Glomerular visceral epithelial cell (primary cell): ENCODE results near the gene VASH1.

Source experiments
- DNase-seq: peaks from one replicate; pipeline ENCODE4 v3.0.0-alpha.2; 2016; ENCODE audit errors: extremely low spot score

VASH1 gene

DNA sequence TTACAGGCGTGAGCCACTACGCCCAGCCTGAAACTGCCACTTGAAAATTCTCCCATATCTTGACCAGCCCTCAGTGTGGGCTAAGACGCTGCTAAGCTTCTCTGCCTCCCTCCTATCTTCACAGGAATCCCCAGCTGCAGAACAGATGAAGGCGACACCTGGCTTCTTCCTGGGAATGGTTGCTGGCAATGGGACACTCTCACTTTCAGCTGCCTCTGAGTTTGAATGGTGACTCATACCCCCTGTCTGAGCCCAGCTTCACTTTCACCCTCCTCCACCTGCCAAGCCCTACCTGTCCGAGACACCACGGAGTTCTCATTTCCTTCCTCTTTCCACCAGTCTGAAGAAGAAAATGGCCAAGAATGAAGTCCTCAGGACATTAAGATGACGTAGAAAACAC lies 18.3 kb upstream of the VASH1 start:
- DNase-seq = peak; percentile 9

DNA sequence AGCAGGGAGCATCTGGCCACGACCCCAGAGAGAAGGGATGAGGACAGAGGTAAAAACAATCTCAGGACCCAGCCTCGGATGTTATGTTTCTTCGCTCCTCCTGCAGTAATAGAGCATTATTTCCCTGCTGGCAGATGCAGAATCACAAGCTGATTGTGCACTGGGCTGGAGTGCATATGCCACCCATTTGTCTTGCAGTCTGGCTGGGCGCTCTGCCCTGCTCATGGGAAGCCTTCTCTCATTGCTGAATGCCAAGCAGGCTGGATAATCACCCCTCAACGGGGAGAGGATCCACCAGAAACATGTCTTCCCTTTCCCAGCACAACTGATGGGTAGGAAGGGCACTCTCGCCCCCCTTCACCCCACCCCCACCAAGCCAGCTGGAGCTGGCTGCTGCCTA lies 8.5 kb upstream of the VASH1 start:
- DNase-seq = no peak

DNA sequence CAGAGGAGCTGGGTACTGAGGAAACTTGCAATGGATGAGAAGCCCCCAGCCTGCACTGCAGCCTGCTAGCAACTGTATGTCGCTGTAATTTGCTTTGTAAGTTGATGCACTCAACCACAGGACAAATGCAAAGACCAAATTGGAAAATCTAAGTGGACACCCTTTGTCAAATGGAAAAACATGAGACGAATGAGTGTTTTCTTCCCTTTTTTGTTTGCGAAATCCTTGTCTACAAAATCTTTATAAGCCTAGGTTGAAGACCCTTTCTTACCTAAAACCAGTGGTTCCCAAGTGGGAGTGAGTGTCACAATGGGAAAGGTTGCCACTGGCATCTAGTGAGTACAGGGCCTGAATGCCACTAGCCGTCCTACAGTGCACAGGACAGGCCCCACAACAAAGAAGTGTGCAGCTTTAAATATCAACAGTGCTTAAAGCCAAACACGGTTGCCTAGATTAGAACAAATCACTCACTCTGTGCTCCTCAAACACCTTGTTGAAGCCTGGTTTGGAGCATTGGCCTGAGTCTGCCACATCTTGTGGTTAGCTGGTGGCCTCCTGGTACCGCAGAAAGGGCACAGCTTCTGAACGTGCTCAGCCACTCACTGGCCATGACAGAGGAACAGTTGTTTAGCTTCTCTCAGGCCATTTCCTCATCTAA lies 7.6 kb upstream of the VASH1 start:
- DNase-seq = no peak

DNA sequence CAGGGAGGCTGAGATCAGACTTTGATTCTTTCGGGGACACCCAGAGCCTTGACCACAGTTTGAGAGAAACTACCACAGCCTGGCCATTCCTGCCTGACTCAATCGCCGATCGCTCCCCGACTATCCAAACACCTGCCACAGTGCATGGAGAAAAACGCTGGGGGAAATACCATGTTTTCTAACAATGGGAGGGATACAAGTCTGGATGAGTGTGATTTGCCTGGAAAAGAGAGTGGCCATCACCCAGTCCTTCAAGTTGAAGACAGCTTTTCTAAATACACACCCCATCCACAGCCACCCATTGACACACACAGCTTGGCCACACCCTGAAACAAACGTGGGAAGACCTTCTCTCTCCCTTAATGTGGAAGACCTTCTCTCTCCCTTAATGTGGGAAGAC lies 6.7 kb upstream of the VASH1 start:
- DNase-seq = no peak

DNA sequence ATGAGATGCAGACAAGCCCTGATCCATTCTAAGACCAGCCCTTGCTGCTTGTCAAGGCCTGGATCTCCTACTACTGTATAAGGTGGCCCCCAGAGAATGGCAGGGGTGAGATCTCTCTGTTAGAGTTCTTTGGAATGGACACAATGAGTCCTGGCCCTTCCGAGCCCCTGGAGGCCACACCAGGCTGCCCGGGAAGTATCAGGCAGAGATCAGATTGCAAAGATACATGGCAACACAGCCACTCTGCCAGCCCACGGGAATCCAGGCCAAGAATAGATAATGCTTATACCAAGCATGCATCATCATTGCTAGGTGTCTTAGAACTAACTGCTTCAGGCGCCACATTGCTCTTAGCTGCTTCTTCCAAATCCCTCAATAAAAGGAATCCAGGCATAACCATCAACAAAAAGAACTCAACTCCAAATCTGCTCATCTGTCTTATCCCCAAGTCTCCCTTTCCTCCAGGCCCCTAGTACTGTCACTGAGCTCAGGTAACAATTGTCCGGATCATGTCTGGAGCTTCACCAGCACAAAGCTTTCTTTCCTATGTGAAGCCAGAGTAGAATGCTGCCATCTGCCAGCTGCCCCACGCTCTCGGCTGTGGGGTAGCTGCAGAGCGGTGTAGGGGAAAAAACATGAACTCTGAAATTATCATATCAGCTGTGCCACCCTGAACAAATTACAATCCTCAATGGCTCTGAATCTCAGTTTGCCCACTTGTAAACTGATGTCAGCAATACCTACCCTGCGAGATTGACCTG lies 5.5 kb upstream of the VASH1 start:
- no peak for DNase-seq

DNA sequence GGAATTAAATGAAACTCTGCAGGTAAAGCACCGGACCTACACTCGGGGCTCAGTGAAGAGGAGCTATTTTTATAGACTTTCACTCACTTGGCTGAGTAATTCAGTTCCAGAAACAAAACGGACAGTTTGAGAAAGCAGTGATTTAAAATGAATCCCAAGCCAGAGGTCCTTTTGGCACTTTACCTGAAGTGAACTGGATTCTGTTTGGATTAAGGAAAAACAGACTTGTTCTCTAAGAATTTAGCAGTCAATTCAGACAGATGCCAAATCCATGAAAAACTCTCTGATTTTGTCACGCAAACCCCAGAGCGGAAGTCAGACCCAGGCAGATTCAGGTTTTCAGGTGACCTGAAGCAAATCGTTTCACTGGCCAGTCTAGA lies 4.9 kb upstream of the VASH1 start:
- no peak for DNase-seq

DNA sequence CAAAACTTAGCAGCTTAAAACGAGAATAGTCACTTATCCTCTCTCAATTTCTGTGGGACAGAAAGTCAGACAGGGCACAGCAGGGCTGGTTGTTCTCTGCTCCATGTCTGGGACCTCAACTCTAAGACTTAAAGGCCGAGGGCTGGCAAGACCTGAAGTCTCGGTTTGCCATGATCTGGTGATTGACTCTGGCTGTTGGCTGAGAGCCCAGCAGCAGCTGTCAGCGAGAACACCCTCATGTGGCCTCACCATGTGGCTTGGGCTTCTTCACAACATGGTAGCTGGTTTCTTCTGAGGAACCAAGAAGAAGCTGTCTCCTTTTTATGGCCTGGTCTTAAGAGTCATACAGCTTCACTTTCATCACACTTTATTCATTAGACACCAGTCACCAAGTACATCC lies 1.7 kb upstream of the VASH1 start:
- no peak for DNase-seq

DNA sequence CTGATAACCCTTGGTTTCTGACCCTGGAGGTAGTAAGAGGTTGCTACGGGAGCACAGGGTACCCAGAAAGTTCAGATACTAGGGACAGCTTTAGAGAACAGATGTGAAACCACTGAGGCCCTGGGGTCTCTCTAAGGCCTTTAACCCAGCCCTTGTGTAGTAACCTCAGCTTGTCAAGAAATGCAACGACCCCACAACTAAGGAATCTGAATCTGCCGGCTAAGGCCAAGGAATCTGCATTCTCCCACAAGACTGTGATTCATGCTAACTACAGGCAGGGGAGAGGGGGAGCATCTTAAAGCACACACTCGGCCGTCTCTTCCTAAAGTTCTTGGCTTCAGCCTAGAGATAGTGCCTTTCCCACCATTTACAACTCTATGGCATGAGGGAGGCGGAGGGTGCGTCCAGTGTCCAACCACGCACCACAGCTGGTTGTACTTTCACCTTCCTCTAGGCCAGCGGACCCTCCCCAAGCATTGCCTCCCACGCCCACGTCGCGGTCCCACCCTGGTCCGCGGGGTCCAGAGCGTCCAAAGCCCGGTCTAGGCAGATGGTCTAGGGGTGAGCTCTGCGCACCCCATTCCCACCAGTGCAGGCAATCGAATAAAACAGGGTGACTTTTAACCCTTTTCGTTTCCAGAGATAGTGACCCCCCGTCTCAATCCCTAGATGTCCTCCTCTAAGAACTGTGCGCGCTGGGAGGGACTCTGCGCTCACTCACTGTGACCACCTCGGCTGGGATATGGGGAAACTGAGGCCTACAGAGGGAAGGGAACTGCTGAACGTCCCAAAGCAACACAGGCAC lies 735 bp upstream of the VASH1 start:
- no peak for DNase-seq

DNA sequence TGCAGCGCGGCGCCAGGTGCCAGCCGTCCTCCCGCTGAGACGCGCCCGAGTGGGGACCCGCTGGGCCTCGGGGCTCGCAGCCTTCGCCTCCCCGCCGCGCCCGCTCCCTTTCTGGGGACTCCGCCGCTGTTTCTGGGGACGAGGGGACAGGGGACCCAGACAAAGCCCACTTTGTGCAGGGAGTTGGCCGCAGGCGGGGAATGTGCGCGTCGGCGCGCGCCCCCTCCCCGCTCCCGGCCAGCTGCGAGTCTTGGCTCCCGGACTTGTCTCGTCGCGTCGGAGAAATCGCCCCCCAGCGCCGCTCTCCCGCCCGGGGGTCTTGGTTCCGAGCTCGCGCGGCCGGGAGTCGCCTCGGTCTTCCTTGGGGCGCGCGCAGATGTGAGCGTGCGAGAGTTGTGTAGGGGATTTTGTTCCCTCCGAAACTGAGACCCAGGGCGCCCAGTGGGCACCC lies 717 bp downstream of the VASH1 start:
- no peak for DNase-seq

DNA sequence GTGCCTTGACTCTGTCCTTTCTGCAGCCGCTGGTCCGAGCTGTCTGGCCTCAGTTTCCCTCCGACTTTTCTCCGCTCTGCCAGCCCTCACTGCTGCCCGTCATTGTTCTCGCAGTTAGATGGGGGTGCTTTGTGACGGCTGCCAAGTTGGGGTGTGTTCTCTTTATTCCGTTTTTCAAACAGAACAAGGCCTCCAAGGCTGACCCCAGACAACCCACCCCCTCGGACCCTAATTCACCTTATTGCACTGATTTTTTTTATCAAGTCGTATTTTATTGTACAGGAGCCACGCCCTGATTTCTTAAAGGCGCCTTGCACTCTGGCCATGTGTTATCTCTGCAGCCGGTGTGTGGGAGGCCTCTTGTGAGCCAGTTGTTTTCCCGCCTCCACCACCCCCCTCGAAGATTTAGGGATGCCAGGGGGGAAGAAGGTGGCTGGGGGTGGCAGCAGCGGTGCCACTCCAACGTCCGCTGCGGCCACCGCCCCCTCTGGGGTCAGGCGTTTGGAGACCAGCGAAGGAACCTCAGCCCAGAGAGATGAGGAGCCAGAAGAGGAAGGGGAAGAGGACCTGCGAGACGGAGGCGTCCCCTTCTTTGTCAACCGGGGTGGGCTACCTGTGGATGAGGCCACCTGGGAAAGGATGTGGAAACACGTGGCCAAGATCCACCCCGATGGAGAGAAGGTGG lies 1.3 kb downstream of the VASH1 start:
- no peak for DNase-seq

DNA sequence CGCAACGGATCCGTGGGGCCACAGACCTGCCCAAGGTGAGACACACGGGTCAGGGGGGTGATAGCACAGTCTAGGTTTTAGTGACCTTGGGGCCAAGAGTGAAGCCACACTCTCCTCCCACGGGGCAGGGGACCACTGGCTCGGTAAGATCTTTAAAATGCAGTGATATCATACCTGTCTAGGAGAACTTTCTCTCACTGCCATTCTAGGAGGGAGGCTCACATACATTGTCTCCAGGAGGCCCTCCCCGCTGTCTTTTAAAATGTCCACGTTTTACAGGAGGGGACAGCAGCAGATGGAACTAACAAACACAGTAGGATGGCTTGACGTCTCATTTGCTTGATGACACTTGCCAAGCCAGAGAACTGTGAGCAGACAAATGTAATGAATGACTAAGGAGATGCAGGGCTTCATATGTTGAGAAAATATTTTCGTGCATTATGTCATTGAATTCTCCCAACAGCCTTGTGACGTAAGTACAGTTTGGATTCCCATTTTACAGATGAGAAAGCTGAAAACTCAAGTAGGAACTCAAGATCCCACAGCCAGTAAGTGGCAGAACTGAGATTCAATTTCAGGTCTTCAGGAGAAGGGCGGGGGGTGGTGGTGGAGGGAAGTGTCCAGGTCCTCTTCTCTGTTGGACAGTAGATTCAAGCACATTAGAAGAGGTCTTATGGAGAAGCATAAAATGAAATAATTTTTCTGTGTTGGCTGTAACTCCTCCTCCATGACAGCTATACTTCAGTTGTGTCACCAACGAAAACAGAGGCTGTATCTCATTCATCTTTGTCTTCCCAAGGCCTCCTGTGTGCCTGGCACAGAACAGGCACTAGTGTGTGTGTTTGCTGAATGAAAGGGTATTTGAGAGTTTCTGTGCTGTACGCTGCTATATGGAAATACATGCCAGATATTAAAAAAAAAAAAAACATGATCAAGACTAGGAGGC lies 2.1 kb downstream of the VASH1 start:
- DNase-seq = no peak

DNA sequence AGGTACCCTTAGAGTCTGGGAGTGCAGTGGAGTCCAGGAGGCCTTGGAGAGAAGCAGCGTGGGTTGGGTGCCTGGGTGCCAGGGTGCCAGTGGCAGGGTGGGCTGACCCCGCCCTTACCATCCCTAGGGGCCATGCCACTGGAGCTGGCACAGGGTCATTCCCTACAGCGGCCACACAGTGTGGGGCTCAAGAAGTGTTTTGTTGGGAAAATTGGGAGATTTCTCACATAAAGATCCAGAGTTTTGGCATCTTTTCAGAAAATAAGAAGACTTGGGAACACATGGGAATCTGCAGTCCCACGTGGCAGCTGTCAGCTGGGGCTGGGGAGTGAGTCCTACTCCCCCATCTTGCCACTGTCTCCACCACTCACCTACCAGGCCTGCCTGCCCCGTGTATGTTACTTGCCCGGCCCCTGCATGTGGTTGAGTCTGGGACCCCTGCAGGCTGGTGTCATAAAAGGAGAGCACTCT lies 4.2 kb downstream of the VASH1 start:
- DNase-seq = no peak

DNA sequence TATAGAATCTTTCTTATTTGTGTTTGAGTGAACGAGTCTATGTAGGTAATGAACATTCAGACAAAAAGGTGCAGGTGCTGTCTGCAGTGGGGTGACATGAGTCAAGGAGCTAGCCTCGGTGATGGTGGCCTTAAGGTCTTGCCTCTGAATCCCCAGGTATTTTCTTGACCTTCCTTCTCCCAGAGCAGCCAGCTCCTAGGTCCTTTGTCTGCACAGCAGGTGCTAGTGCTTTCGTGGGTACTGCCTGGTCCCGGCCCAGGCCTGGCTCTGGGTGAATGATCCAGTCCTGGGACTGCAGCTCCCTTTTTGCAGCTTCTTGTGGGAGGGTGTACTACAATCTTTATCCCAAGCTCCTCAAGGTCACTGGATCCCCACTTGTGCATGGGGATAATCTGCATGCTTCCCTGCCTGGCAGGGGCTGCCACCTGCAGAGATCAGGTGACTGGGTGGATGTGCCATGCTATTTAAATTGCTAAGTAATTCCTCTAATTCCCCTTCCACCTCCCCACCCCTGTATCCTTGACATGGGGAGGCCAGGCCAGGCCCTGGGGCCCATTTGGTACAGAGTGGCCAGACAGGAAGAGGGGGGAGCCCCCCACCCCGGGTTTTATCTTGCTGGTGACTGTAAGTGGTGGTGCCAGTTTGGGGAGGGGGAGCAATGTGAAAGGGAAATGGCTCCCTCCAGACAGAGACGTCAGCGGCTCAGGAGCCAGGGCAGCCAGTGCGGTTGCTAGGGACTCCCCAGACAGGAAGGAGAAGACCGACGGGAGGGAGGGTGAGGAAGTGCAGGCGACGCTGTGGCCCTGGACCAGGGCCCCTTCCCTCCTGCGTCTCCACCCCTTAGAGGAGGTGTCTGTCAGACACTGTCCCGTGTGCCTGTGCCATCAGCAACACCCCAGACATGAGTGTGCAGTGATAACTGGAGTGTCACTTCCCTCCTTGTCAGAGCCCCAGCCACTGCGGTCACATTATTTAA lies 6.7 kb downstream of the VASH1 start:
- DNase-seq = no peak

DNA sequence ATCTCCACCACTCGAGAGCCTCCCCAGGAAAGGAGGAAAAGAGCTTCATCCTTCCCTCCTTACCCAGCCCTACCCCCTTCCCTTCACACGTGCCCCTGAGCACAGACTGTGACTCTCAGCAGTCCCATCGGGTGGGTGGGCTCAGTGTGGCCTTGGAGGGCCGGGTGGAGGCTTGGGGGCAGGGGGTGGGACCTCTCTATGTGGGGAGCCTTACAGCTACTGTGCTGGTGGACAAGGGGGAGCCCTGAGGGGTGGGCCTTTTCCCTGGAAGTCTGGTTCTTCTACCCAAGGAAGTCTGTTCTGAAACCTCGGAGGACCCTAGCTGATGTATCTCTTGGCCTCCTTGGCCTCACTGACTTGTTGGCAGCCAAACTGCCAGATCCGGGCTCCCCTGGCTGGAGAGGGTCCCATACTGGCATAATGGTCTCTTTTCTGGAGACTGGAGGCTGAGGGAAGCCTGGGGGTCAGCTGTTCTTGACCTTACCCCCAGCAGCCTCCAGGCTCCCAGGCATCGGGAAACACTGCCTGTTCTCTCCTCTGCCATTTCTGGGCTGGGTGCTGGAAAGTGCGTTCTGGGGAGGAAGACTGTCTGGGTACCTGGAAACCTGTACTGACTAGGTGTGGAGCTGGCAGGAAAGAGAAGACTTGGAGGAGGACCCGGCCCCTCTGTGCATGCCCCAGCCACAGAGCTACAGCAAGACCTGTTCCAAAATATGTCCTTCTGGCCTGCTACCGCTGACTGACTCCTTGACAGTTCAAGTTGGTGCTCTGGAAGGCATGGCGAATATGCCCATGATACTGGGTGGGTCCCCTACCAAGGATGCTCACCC lies 7.6 kb downstream of the VASH1 start:
- DNase-seq = no peak

DNA sequence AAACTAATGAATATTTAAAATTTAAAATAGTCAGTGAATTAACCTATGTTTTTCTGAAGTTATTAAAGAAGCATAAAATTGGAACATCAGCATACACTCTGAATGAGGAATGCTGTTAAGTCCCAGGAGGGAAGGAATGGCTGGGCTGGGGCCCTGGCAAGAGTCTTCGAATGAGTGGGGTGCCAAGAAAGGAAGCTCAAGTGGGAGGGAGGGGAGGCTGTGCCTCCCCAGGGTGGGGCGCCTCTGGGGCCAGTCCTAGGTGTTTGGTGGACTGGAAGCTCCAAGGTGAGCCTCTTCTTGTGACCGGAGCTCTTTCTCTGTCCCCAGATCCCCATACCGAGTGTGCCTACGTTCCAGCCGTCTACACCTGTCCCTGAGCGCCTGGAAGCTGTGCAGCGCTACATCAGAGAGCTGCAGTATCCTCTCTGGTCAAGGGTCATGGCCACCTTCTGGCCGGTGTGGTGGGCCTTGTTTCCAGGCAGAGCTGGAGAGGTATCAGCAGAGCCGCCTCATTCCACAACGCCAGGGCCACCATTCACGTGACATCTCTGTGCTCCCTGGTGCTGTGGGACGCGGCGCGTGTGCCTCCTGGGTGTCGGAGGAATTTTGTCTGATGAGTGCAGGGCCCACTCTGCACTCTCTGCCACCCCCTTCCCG lies 8.5 kb downstream of the VASH1 start:
- no peak for DNase-seq

DNA sequence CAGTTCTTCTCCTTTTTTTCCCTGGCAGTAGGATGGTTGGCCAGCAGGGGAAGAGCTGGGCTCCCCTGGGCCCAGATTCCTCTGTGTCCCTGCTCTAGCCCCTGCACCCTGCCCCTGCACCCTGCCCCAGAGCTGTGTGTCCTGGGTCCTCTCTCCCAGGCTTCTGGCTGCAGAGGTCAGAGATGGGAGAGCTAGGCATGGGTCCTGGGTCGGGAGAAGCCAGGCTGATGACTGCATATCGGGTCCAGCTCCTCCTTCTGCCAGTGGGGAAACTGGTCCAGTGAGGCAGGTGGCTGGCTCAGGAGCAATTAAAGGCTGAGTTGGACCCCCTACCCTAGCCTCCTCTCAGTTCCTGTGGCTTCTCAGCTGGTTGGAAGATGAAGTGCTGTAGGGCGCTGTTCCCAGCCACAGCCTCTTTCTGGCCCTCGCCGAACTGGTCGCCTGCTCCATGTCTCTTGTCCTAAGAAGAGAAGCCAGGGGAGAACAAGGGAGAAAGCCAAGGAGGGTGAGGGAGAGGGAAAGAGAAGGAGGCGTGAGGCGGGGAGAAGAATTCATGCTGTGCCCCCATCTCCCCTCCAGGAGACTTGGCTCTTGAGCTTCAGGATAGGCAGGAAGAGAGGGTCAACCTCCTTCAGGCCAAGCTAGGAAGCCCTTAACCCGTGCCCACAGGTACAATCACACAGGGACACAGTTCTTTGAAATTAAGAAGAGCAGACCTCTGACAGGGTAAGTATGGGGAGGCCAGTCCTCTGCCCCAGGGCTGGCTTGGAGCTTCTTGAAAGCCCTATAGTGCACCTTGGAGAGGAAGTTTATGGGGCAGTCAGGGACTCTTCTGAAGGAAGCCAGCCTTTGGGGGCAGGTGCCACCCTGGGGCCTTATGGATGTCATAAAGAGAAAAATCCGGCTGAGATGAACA lies 9.5 kb downstream of the VASH1 start:
- DNase-seq = no peak

DNA sequence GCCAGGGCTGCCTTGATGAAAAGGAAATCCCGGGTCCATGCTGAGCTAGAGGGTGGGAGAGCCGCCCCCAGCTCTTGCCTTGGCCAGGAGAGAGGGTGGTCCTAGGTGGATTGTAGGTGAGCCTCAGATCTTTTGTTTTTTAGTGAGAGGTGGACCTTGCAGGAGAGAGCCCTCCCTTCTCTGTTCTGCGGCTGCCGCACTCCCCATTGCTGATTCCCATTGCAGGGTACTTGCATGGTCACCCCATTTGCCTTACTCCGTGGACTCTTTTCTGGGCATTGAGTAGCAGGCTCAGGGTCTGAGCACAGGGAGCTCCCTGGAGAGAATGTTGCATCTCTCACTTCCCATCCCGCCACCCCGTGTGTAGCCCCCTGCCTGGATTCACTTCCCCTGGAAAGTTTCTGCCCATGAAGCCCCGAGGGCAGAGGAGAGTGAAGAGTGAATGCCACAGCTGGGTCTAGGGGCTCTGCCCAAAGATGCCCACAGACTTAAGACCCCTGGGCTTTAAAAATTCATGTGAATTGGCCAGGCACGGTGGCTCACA lies 10.2 kb downstream of the VASH1 start:
- no peak for DNase-seq
